ENCODE data around the gene RCVRN. TPM values are rescaled to one million over a fixed set of nuclear protein-coding genes. Genes with fewer than 3 reads are reported as not detected.

The RCVRN gene
- total and polyA plus RNA-seq, 7 donors = 0.07 to 1.2 (median 0.36) TPM; not detected in 2

GRCh38 chr17:9893411-9894012 is 11.6 kb downstream of the RCVRN start:
- intact Hi-C loops (cut with DNase I) = no loop called here
- 66 to 88% methylated on average over 3 of the region's 3 CpGs for WGBS, 2 donors
- Histone ChIP-seq H3K9me3 (peaks cover 0 to 3% (median 0%) of the 10 kb centered on the region in 4 donors), H3K36me3 (no peaks in the 10 kb centered on the region), H3K27ac (no peak overlapping the region), H3K4me1 (no peaks in the 10 kb centered on the region), H3K27me3 (no peaks in the 10 kb centered on the region), H3K4me3 (no peak overlapping the region)
- DNase-seq = no peak
- no peak for TF ChIP-seq POLR2A (IDR thresholded peaks at IDR 0.05)
- no peak for TF ChIP-seq POLR2AphosphoS5 (IDR thresholded peaks at IDR 0.05)
- no peak for TF ChIP-seq CTCF (IDR thresholded peaks at IDR 0.05)
- TF ChIP-seq EP300 (IDR thresholded peaks at IDR 0.05) = no peak

GRCh38 chr17:9890124-9890523 is 14.9 kb downstream of the RCVRN start:
- Histone ChIP-seq H3K36me3 (no peaks in the 10 kb centered on the region), H3K9me3 (peaks cover 0 to 3% (median 0%) of the 10 kb centered on the region in 4 donors), H3K27ac (no peak overlapping the region), H3K4me1 (no peaks in the 10 kb centered on the region), H3K4me3 (no peak overlapping the region), H3K27me3 (no peaks in the 10 kb centered on the region)
- DNase-seq = no peak
- 16 to 34% methylated on average over 2 of the region's 2 CpGs for WGBS, 2 donors
- intact Hi-C loops (cut with DNase I) = no loop called here
- TF ChIP-seq POLR2AphosphoS5 (IDR thresholded peaks at IDR 0.05) (no peak), EP300 (IDR thresholded peaks at IDR 0.05) (no peak), CTCF (IDR thresholded peaks at IDR 0.05) (peak; percentile 7 to 51 (median 26)), POLR2A (IDR thresholded peaks at IDR 0.05) (no peak)

GRCh38 chr17:9887508-9887907 is 17.6 kb downstream of the RCVRN start:
- no peaks in the 10 kb centered on the region for H3K4me1 ChIP-seq
- no peak overlapping the region for H3K27ac ChIP-seq
- H3K36me3 ChIP-seq = no peaks in the 10 kb centered on the region
- no peak overlapping the region for H3K4me3 ChIP-seq
- 57 to 84% methylated on average over 8 of the region's 8 CpGs for WGBS, 2 donors
- peaks cover under 1 to 9% (median 3%) of the 10 kb centered on the region in 4 donors for H3K9me3 ChIP-seq
- no peak for TF ChIP-seq POLR2A (IDR thresholded peaks at IDR 0.05)
- TF ChIP-seq CTCF (IDR thresholded peaks at IDR 0.05) = no peak
- no peak for TF ChIP-seq EP300 (IDR thresholded peaks at IDR 0.05)
- intact Hi-C loops (cut with DNase I) = no loop called here
- no peak for DNase-seq
- H3K27me3 ChIP-seq = no peaks in the 10 kb centered on the region

GRCh38 chr17:9886141-9886930 is 18.7 kb downstream of the RCVRN start:
- TF ChIP-seq EP300 (IDR thresholded peaks at IDR 0.05) (no peak), POLR2A (IDR thresholded peaks at IDR 0.05) (no peak), POLR2AphosphoS5 (IDR thresholded peaks at IDR 0.05) (no peak), CTCF (IDR thresholded peaks at IDR 0.05) (no peak)
- WGBS, 2 donors = 87 to 90% methylated on average over 5 of the region's 5 CpGs
- intact Hi-C loops (cut with DNase I) = no loop called here
- no peak overlapping the region for H3K4me3 ChIP-seq
- no peaks in the 10 kb centered on the region for H3K27me3 ChIP-seq
- no peaks in the 10 kb centered on the region for H3K36me3 ChIP-seq
- H3K27ac ChIP-seq = no peak overlapping the region
- DNase-seq = no peak
- no peaks in the 10 kb centered on the region for H3K4me1 ChIP-seq
- H3K9me3 ChIP-seq = peaks cover 2 to 11% (median 6%) of the 10 kb centered on the region in 4 donors
